Measurements from ENCODE around the gene MYOZ1.

DNA sequence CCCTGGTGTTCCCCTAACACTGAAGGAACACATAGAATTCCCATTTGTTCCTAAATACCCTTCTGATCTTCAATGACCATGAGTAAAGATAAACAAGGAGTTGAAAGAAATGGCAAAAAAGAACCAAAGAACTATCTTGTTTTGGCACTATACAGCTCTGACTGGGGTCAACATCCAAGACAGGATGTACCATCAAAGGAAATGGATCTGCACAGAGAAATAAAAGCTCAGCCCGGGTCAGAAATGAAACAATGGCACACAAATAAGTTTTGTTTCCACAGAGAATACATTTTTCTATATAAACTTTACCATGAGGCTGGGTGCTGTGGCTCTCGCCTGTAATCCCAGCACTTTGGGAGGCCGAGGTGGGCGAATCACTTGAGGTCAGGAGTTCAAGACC lies 32.2 kb downstream of the MYOZ1 start:
- no peak for TF ChIP-seq POLR2A (IDR thresholded peaks at IDR 0.05)
- TF ChIP-seq, protein P1, sequence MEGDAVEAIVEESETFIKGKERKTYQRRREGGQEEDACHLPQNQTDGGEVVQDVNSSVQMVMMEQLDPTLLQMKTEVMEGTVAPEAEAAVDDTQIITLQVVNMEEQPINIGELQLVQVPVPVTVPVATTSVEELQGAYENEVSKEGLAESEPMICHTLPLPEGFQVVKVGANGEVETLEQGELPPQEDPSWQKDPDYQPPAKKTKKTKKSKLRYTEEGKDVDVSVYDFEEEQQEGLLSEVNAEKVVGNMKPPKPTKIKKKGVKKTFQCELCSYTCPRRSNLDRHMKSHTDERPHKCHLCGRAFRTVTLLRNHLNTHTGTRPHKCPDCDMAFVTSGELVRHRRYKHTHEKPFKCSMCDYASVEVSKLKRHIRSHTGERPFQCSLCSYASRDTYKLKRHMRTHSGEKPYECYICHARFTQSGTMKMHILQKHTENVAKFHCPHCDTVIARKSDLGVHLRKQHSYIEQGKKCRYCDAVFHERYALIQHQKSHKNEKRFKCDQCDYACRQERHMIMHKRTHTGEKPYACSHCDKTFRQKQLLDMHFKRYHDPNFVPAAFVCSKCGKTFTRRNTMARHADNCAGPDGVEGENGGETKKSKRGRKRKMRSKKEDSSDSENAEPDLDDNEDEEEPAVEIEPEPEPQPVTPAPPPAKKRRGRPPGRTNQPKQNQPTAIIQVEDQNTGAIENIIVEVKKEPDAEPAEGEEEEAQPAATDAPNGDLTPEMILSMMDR (IDR thresholded peaks at IDR 0.05): no peak

Data from adrenal gland (tissue), 5 donors.